ENCODE results near the gene KY.
"Not testable (repeated sequence)": the region's sequence is repeated elsewhere in the genome, so short reads cannot be mapped to it uniquely, and the experiment has no call there.

Gene KY

DNA sequence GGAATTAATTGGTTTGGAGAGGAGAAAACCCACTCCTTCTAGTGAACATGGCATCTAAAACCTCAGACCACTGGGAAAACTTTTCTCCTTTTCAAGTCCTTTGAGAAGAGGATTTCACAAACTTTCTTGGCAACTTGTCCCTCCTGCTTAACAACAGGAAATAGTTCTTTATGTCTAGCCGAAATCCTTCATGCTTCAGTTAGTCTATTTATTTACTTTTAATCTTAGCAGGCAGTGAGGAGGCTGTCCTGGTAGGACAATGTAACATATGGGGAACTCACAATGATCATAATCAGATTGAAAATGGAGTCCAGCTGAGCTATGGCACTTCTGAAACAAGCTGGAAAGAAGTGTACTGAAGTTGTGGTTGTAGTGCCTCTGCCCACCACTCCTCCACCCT, 50.6 kb downstream of the KY start:
- no peak for DNase-seq (ENCODE audit: low read depth)
- no peak overlapping the region for H3K4me3 ChIP-seq (ENCODE audit: low read depth, low read length)
- TF ChIP-seq, protein P1, sequence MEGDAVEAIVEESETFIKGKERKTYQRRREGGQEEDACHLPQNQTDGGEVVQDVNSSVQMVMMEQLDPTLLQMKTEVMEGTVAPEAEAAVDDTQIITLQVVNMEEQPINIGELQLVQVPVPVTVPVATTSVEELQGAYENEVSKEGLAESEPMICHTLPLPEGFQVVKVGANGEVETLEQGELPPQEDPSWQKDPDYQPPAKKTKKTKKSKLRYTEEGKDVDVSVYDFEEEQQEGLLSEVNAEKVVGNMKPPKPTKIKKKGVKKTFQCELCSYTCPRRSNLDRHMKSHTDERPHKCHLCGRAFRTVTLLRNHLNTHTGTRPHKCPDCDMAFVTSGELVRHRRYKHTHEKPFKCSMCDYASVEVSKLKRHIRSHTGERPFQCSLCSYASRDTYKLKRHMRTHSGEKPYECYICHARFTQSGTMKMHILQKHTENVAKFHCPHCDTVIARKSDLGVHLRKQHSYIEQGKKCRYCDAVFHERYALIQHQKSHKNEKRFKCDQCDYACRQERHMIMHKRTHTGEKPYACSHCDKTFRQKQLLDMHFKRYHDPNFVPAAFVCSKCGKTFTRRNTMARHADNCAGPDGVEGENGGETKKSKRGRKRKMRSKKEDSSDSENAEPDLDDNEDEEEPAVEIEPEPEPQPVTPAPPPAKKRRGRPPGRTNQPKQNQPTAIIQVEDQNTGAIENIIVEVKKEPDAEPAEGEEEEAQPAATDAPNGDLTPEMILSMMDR (IDR thresholded peaks at IDR 0.05; ENCODE audit: control insufficient read depth, extremely low read depth, insufficient read depth): no peak

DNA sequence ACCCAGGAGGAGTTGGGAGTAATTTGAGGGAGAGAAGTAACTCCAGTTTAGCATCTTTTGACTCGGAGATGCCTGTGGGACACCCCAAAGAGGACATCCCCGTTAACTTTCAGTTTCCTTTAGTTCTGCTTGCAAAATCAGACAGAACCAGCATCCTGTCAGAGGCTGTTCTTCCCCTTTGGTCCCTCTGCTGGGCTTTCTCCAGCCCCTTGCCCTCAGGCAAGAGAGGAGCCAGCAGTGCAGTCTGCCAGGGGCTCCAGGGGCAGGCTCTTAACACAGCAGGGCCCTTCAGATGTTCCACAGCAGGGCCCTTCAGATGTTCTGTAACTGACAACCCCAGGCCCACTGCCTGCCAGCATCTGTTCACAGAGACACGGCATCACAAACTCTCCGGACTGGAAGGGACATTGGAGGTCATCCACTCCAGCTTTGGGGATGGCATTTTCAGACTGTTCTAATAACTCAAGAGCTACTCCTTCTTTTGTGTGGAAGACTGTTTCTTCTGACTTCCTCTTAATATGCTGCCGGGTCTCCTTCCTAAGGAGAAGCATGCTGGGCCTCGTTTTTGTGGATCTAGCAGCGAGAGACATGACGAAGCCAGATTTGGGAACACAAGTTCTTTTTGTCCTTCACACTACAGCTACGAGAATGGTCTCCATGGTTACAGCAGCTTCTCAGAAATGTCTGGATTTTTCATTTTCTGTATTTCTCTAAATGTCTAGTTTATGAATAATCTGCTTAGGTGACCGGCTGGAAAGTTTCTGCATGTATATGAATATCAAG, 51.9 kb downstream of the KY start:
- no peak overlapping the region for H3K4me3 ChIP-seq (ENCODE audit: low read depth, low read length)
- TF ChIP-seq, protein P1 (IDR thresholded peaks at IDR 0.05; ENCODE audit: control insufficient read depth, extremely low read depth, insufficient read depth): no peak
- DNase-seq (ENCODE audit: low read depth): no peak

DNA sequence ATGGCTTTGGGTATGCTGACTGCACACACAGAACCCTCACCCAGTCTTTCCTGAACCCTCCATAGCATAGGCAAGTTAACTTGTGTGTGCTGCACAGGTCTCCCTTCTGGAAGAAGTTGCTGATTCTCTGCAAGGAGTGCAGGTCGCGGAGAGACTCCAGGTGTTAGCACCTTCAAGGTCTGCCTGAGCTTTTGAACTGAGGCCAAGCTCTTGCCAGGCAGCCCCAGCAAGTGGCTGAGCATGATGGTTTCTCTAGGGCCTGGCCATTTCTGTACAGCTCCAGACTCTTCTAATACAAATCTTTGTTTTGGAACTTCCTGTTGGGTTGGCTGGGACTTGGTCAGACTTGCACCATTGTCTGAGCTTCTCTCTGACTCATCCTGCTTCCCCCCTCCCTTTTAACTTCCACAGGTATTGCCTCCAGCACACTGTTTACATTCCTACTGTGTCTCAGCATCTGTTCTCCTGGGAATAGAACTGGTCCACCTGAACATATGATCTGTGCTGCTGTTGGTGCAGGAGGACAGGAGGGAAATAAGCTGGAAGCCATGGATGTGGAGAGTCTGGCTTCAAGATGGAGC, 53.3 kb downstream of the KY start:
- DNase-seq (ENCODE audit: low read depth): no peak
- H3K4me3 ChIP-seq (ENCODE audit: low read depth, low read length): no peak overlapping the region
- TF ChIP-seq, protein P1 (IDR thresholded peaks at IDR 0.05; ENCODE audit: control insufficient read depth, extremely low read depth, insufficient read depth): no peak

DNA sequence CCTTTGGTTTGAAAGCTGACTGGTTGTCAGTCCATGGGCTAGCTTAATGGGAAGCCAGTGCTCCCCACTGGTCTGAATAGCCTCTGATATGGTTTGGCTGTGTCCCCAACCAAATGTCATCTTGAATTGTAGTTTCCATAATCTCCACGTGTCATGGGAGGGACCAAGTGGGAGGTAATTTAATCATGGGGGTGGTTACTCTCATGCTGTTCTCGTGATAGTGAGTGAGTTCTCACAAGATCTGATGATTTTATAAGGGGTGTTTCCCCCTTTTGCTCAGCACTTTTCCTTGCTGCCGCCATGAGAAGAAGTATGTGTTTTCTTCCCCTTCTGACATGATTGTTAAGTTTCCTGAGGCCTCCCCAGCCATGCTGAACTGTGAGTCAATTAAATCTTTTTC, 55.8 kb downstream of the KY start:
- H3K4me3 ChIP-seq (ENCODE audit: low read depth, low read length); DNase-seq (ENCODE audit: low read depth): not testable (repeated sequence)

DNA sequence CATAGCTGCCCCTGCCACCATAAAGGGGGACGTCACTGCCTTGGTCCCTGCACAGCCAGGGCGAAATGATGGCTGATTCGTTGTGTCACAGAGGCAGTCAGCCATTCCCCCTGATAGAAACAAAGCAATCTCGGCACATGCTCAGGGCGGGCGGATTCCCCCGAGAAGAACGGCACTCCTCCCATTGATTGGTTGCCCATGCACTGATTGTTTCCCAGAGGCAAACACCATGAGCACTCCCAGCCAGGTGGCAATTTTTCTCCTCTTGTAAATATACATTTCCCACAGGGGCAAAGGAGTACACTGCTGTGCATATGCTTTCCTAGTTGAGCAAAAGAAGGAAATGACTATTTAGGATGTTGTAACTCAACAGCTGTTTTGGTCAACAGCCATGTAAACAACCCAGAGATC, 56.5 kb downstream of the KY start:
- no peak overlapping the region for H3K4me3 ChIP-seq (ENCODE audit: low read depth, low read length)
- DNase-seq (ENCODE audit: low read depth): no peak
- TF ChIP-seq, protein P1 (IDR thresholded peaks at IDR 0.05; ENCODE audit: control insufficient read depth, extremely low read depth, insufficient read depth): no peak

DNA sequence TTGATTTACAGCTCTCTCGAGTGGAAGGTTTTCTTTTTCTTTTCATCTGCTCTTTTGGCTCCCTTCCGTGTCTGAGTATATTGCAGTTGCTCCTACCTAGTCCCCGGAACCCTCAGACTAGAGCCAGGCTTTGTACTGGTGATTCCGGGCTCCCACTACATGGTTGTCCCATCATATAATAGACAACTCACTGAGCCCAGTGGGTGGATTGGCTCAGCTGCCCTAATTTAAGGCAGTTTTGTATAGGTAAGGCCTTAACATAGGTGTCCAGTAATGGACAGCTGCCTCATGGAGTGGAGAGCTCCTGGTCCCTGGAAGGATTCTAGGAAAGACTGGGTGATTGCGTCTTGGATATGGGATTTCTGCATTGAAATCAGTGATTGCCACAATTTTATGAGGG, 58.0 kb downstream of the KY start:
- TF ChIP-seq, protein P1 (IDR thresholded peaks at IDR 0.05; ENCODE audit: control insufficient read depth, extremely low read depth, insufficient read depth): no peak

DNA sequence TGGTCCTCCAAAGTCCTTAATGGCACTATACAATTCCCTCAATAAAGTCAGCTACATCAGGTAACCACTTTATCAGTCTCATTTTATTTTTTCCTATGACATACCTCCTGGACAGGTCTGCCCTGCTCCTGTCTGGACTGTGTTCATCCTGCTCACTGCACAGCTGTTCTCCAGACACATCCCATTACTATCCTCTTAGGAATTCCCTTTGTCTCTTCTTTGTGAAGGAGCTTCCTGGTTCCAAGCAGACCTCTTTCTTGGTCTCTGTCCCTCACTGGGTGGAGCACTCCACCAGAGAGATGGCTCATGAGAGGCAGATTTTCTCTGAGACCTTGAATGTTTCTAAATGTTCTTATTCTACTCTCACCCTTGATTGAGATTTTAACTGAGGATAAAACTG, 60.1 kb downstream of the KY start:
- no peak overlapping the region for H3K4me3 ChIP-seq (ENCODE audit: low read depth, low read length)
- TF ChIP-seq, protein P1 (IDR thresholded peaks at IDR 0.05; ENCODE audit: control insufficient read depth, extremely low read depth, insufficient read depth): no peak
- no peak for DNase-seq (ENCODE audit: low read depth)

More for the DNA sequence above, 58.0 kb downstream of the KY start:
- no peak for DNase-seq (ENCODE audit: low read depth)
- H3K4me3 ChIP-seq (ENCODE audit: low read depth, low read length): no peak overlapping the region

All from LNCaP clone FGC (cell line).